Measurements from ENCODE around the gene LAMC3.

GRCh38 chr9:131105952-131106351 is 97.0 kb downstream of the LAMC3 start:
- no peak for TF ChIP-seq CTCF (IDR thresholded peaks at IDR 0.05)
- no peak for TF ChIP-seq POLR2A (IDR thresholded peaks at IDR 0.05)
- TF ChIP-seq POLR2AphosphoS5 (IDR thresholded peaks at IDR 0.05), result no peak

All from breast epithelium (tissue), 3 donors.